HG03108 (cell line): ENCODE measurements around the gene SDHA.

Experiments used
- ATAC-seq: cut with Tn5 transposase; IDR thresholded peaks from one replicate; pipeline ENCODE4 v1.9.1; 2021; ENCODE audit warnings: moderate library complexity; ENCODE audit not compliant: unreplicated experiment

The SDHA gene

DNA sequence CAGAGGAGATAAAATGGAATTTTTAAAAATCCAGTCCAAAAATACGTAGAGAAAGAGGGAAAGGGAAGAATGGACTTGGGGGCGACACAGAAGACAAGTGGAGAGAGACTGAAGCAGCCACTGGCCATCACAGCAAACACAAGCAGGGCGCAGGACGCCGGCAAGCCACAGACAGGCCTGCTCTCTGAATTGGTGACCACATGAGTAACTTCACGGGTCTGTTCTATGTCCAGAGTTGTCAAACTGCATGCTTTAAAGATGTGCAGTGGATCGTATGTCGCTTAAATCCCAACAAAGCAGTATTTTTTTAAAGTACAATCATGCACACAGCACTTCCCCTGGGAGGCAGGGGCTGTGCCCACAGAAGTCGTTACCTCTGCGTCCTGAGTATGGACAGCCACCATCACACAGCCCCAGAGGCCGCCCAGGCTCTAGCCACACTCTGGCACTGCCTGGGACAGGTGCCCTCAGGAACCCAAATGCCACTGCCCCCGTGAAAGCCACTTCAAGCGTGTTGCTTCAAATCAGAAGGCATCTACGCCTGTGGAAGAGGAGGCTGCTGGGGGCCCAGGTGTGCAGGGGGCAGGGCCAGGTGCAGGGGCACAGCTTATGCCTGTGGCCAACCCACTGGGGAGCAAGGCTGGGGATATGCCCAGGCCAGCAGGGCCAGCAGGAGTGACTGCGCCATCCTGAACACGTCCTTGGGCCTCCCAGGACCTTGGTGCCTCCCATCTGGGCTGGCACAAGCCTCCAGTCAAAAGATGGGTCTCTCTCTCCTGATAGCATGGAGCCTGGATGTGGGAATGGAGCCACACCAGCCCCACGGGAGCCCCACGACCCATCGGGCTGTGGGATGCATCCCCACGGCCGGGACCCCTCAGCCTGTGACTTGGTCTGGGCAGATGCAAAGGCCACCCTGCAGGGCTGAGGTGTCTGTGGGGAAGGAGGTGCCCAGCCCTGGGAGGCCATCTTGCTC lies 32.7 kb upstream of the SDHA start:
- no peak for ATAC-seq

DNA sequence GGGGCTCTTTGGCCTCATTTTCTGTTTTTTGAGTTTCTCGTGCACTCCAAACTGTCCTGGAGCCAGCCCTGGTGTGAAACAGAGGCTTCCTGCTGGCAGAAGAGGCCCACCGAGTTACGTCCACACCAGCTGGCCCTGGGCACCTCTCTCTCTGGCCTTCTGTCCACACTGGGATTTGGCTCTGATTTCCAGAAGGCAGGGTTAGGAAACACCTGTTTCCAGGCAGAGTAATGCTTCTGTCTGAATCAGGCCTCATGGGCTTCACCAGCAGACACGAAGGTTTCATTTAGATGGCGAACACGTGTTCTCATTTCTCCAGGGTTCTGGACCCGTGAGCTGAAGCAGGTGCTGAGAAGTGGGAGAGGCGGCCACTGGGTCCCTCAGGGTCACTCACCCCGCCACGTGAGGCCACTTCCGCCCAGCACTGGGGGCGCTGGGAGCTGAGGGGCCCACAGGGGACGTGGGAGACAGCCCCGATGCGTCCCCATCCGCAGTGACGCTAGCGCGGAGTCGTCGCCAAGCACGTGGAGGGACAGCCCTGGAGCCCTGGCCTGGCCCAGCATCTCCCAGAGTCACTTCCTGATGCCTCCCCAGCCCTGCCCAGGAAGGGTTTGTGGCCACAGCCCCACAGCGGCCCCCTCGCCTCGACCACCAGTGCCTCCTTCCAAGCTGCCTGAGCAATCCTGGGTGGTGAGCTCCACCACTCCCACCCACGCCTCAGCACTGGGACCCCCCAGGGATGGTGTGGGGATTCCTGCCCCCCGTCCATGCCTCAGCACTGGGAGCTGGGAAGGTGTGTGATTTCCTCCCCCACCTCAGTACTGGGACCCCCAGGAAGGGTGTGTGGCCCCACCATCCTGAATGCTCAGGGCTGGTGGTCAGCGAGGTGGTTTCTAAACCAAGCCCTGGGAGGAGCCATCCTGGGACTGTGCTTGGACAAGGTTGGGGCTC lies 31.8 kb upstream of the SDHA start:
- ATAC-seq: no peak

- no peak for ATAC-seq
Observed at GRCh38 chr5:187042-187431, 31.1 kb upstream of the SDHA start.

GRCh38 chr5:187617-188451 lies 30.3 kb upstream of the SDHA start:
- ATAC-seq: no peak

GRCh38 chr5:188488-189481 lies 29.3 kb upstream of the SDHA start:
- peak; percentile 53 for ATAC-seq

- no peak for ATAC-seq
Observed at GRCh38 chr5:189486-189885, 28.6 kb upstream of the SDHA start.

DNA sequence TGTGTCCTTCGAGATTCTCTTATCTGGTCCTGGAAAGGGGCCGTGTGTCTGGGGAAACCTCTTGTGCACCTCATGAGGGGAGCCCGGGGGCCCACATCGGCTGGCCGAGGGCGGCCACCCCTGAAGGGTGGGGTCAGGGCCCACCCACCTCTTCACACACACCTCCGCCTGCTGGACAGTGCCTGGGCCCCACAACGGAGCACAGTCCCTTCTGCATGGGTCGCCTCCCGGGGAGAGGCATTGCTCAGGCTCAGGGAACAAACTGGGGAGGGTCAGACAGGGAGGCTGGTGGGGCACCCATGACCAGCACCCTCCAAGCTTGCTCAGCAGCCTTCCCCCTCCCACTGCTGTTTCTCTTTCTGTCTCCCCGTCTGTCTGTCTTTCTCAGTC lies 28.1 kb upstream of the SDHA start:
- ATAC-seq: no peak

- no peak for ATAC-seq
Observed at GRCh38 chr5:190366-191035, 27.6 kb upstream of the SDHA start.

DNA sequence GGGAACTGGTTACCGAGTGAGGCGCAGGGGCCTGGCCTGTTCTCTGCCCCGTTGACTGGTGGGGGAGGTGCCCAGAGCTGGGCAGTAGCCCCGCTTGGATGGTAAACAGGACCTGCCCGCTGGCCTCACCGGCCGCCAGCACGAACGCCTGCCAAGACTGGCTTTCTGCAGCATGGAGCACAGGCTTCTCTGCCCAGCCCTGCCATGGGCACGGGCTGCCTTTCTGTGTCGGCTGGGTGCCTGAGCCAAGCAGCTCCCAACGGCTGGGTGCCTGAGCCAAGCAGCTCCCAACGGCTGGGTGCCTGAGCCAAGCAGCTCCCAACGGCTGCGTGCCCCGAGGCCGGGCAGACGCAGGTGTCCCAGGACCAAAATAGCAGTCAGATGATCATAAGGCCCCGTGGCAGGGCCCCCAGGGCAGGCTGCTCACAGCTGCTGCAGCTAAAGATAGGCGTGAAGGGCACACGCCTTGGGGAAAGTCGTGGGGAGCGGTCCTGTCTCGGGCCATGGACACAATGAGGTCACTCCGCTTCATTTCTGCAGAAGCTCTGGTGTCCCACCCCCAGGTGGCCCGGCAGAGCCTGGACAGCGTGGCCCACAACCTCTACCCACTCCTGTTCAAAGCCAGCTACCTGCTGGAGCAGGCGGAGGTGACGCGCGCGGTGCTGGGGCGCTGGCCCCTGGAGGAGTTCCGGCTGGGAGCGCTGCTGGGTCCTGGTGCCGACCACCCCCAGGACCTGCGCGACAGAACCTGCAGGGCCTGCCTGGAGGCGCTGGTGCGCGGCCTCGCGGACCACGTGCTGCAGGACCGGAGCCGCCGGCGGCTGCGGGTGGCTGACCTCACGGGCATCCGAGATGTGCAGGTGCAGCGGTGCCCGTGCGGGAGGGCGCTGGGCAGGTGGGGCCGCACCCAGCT lies 26.8 kb upstream of the SDHA start, which contains the start of gene LRRC14B:
LRRC14B (plus strand) TSS at position 460 of the 913 bp plus-strand sequence; CDS start at position 504, 44 bp downstream.
- ATAC-seq: peak; percentile 49

GRCh38 chr5:191949-192690 lies 26.0 kb upstream of the SDHA start:
- no peak for ATAC-seq

DNA sequence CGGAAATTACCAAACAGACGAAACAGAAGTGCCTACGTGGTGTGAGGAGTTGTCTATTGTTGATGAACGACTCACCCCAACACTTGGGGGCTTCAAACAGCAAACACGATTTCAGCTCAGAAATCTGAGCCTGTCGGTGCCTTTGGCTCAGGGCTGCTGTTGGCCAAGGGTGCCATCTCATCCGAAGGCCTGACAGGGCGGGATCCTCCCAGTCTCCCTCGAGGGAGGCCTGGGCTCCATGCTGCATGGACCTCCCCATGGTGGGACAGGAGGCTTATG lies 25.5 kb upstream of the SDHA start:
- no peak for ATAC-seq

DNA sequence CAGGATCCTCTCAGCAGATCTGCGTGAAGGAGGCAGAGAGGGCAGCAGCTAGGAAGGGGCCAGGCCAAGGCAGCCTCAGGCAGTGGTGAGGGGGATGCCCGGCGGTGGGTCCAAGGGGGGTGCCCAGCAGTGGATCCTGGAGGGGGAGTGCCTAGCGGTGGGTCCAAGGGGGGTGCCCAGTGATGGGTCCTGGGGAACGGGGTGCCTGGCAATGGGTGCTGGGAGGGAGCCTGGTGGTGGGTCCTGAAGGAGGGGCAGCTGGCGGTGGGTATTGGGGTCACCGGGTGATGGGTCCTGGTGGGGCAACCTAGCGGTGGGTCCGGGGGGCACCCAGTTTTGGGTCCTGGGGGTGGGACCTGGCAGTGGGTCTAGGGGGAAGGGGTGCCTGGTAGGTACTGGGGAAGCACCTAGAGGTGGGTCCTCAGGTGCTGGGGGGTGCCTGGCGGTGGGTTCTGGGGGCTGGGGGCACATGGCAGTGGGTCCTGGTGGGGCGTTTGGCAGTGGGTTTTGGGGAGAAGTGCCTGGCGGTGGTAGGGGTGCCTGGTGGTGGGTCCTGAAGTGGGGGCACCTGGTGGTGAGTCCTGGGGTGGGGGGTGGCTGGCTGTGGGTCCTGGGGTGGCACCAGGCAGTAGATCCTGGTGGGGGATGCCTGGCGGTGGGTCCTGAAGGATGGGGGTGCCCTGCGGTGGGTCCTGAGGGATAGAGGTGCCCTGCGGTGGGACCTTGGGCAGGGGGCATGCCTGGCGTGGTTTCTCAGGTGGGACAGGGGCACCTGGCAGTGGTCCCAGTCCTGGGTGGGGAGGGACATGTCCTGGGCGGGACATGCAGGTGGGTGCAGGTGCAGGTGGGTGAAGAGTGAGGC lies 24.9 kb upstream of the SDHA start:
- ATAC-seq: no peak

- no peak for ATAC-seq
Observed at GRCh38 chr5:194102-194501, 24.0 kb upstream of the SDHA start.

DNA sequence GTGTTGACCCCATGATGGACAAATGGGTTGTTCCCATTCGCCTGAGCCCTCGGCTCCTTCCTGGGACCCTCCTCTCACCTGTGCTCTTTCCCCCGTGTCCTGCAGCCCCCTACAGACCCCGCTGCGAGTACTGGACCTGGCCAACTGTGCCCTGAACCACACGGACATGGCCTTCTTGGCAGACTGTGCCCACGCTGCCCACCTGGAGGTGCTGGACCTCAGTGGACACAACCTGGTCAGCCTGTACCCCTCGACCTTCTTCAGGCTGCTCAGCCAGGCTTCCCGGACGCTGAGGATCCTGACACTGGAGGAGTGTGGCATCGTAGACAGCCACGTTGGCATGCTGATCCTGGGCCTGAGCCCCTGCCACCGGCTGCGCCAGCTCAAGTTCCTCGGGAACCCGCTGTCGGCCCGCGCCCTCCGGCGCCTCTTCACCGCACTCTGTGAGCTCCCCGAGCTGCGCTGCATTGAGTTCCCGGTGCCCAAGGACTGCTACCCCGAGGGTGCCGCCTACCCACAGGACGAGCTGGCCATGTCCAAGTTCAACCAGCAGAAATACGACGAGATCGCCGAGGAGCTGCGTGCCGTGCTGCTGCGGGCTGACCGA lies 23.4 kb upstream of the SDHA start:
- no peak for ATAC-seq

DNA sequence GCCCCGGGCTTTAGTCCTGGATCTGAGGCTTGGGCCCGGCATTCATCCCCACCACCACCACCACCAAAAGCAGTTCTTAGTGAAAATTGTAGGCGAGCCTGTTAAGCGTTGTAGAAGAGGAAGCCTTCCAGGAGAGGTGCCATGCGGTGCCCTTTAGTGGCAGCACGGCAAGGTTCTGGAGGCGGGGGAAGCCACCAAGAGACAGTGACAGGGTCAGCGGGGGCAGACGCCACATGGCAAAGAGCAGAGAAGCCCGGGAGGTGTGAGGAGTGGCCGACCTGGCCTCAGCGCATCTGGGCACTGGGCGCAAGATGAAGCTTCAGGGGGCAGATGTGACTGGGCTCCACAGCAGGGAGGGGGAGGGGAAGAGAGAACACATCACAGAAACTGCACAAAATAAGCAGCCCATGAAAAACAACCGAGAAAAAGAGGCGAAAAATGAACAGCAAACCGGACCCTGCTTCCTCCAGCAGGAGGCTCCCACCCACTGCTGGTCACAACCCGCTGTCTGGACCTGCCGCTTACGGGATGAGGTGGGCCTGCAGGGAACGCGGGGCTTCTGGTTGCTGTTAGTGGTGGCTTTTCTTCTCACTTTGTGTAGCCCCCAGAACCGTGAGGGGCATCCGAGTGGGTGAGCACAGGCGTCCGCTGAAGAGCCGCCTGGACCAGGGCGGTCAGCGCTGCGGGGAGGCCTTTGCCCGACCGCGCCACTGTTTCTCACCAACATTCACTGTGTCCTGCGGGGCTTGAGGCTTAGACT lies 22.5 kb upstream of the SDHA start:
- no peak for ATAC-seq
